GM19099 (cell line): ENCODE data around the gene ELAVL2.

Source experiments
- POLR2A ChIP-seq: IDR thresholded peaks from 3 replicates; pipeline ENCODE4 v1.6.1; 2011; ENCODE audit warnings: low read depth; ENCODE audit not compliant: insufficient read length; ENCODE audit errors: extremely low read depth

The ELAVL2 gene

GRCh38 chr9:23798325-23798724, 27.7 kb downstream of the ELAVL2 start:
- no peak for TF ChIP-seq POLR2A

GRCh38 chr9:23796209-23796608, 29.8 kb downstream of the ELAVL2 start:
- TF ChIP-seq POLR2A = no peak

GRCh38 chr9:23790351-23791260, 35.4 kb downstream of the ELAVL2 start:
- no peak for TF ChIP-seq POLR2A

- no peak for TF ChIP-seq POLR2A
Measured at GRCh38 chr9:23789529-23790254, 36.3 kb downstream of the ELAVL2 start.

- TF ChIP-seq POLR2A = no peak
Measured at GRCh38 chr9:23784962-23785361, 41.1 kb downstream of the ELAVL2 start.

- no peak for TF ChIP-seq POLR2A
Measured at GRCh38 chr9:23783509-23783908, 42.5 kb downstream of the ELAVL2 start.

GRCh38 chr9:23779220-23779619, 46.8 kb downstream of the ELAVL2 start:
- TF ChIP-seq POLR2A = no peak

- TF ChIP-seq POLR2A = no peak
Measured at GRCh38 chr9:23777328-23777727, 48.7 kb downstream of the ELAVL2 start.

GRCh38 chr9:23775549-23775948, 50.5 kb downstream of the ELAVL2 start:
- no peak for TF ChIP-seq POLR2A

GRCh38 chr9:23774266-23774665, 51.8 kb downstream of the ELAVL2 start:
- no peak for TF ChIP-seq POLR2A

- TF ChIP-seq POLR2A = no peak
Measured at GRCh38 chr9:23772385-23772783, 53.7 kb downstream of the ELAVL2 start.

GRCh38 chr9:23771746-23772384, 54.2 kb downstream of the ELAVL2 start:
- no peak for TF ChIP-seq POLR2A

GRCh38 chr9:23769307-23769935, 56.6 kb downstream of the ELAVL2 start:
- no peak for TF ChIP-seq POLR2A

- no peak for TF ChIP-seq POLR2A
Measured at GRCh38 chr9:23768861-23769260, 57.2 kb downstream of the ELAVL2 start.

GRCh38 chr9:23766613-23767012, 59.4 kb downstream of the ELAVL2 start:
- no peak for TF ChIP-seq POLR2A
